ENCODE data around the gene NDUFB6.

DNA sequence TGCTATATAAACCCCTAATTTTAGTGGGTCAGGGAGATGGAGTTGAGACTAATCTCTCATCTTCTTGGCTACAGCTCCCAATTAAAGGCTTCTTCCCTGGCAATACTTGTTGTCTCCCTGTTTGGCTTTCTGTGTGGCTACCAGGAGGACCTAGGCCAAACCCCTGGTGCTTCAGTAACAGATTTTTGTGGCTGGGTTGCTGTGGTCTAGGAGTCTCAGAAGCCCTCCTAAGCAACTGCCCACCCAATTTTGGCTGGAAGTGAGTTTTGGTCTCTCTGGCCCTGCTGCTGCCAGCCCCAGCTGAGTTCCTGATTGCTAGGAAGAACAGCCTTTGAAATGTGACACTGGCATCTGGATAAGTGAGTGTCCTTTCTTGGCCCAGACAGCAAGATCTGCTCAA is 56.7 kb downstream of the NDUFB6 start:
- TF ChIP-seq, protein P1, sequence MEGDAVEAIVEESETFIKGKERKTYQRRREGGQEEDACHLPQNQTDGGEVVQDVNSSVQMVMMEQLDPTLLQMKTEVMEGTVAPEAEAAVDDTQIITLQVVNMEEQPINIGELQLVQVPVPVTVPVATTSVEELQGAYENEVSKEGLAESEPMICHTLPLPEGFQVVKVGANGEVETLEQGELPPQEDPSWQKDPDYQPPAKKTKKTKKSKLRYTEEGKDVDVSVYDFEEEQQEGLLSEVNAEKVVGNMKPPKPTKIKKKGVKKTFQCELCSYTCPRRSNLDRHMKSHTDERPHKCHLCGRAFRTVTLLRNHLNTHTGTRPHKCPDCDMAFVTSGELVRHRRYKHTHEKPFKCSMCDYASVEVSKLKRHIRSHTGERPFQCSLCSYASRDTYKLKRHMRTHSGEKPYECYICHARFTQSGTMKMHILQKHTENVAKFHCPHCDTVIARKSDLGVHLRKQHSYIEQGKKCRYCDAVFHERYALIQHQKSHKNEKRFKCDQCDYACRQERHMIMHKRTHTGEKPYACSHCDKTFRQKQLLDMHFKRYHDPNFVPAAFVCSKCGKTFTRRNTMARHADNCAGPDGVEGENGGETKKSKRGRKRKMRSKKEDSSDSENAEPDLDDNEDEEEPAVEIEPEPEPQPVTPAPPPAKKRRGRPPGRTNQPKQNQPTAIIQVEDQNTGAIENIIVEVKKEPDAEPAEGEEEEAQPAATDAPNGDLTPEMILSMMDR (conservative IDR thresholded peaks at IDR 0.05; ENCODE audit: low read length), result no peak
- TF ChIP-seq EZH2phosphoT487 (IDR thresholded peaks at IDR 0.05; ENCODE audit: borderline replicate concordance, low read depth, low read length), result no peak

Measured in OCI-LY7 (cell line).